HG02588 (cell line): Measurements from ENCODE around the gene ASZ1.

Source experiments
- ATAC-seq: cut with Tn5 transposase; IDR thresholded peaks from one replicate; pipeline ENCODE4 v1.9.1; 2021; ENCODE audit warnings: mild to moderate bottlenecking, moderate library complexity; ENCODE audit not compliant: unreplicated experiment

The ASZ1 gene

DNA sequence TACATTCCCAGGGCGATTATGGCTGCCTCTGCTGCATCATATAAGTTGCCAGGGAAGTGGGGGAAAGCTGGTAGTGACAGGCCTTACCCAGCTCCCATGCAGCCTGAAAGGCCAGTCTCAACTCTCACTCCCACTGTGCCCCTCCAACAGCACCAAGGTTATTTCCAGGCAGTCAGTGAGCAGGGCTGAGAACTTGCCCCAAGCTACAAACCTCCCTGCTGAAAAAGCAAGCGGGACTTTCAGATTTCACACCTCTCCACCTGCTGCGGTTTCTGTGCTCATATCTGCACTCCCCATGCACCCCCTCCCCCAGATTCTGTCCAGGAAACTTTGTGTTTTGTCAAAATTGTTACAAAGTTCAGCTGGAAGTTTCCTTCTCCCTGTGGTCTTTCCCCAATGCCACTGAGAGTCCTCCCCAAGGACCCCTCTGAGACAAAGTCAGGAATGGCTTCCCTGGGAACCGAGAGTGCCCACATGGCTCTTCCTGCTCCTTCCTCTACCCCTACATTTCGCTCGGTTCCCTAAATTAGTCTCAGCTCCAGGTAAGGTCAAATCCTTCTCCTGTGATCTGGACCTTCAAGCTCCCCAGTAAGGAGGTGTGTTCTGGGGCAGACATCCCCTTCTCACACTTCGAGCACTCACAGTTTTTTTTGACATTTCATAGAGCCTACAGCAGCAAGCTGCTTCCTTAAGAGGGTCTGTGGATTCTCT is 79.2 kb downstream of the ASZ1 start:
- peak; percentile 91 for ATAC-seq

DNA sequence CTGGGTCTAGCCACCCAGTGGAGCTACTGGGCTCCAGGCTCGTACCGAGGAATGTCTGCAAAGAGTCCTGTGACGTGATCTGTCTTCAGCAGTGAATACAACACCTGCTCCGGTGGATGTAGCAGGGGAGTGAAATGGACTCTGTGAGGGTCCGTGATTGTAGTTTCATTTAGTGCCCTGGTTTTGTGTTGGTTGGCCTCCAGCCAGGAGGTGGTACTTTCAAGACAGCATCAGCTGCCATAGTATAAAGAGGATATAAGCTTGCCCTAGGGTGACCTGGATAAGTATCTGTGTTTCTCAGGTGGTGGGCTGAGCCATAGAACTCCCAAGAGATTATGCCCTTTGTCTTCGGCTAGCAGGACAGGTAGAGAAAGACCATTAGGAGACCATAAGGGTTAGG is 79.8 kb downstream of the ASZ1 start:
- ATAC-seq = no peak

DNA sequence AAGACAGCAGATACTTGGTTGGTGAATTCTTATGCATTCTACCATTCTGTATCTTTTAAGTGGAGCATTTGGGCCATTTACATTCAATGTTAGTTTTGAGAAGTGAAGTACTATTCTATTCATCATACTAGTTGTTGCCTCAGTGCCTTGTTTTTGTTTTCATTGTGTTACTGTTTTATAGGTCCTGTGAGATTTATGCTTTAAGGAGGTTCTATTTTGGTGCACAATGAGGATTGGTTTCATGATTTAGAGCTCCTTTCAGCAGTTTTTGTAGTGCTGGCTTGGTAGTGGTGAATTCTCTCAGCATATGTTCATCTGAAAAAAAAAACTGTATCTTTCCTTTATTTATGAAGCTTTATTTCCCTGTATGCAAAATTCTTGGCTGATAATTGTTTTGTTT is 81.1 kb downstream of the ASZ1 start:
- no peak for ATAC-seq

DNA sequence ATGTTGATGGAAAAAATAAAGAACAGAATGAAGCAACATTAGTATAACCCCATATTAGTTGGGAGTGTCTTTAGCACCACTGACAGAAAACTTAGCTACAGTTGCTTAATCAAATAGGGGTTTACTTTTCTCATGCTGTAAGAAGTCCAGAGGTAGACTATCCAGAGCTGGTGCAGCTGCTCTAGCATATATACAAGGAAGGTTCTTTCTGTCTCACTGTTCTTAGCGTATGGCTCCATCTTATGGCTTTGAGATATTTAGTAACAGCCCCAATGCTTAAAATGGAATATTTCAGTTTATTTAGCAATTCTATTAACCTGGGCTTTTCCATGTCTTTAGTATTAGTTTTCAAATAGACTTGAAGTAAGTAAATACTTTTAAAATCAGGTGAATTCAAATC is 89.3 kb downstream of the ASZ1 start:
- no peak for ATAC-seq

DNA sequence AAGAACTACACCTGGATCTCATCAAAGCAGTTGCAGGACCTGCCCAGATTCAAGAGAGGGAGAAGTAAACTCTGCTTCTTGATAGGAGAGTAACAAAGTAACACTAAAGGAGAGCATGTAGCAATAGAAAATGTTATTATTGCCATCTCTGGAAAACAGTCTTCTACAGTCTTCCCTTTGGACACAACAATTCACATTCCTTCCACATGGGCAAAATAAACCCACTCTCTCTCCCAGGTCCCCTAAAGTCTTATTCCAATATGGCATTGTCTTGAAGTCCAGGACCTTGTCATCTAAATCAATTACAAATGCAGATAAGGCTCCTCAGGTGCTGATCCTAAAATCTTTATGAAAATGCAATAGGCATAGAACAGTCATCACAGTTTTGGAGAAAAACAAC is 94.1 kb downstream of the ASZ1 start:
- ATAC-seq = no peak

DNA sequence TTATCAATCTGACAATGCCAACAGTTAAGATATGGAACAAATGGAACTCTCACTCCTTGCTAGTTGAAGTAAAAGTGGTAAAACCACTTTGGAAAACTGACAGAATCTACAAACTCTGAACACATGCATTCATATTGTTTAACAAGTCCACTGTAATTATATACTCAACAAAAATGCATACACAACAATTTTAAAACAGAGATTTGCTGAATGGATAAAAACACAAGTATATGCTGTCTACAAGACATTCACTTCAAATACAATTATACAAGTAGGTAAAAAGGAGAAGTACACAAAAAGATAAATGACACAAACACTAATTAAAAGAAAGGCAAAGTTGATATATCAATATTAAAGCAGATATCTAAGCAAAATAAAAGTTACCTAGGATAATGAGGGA is 95.3 kb downstream of the ASZ1 start:
- no peak for ATAC-seq

DNA sequence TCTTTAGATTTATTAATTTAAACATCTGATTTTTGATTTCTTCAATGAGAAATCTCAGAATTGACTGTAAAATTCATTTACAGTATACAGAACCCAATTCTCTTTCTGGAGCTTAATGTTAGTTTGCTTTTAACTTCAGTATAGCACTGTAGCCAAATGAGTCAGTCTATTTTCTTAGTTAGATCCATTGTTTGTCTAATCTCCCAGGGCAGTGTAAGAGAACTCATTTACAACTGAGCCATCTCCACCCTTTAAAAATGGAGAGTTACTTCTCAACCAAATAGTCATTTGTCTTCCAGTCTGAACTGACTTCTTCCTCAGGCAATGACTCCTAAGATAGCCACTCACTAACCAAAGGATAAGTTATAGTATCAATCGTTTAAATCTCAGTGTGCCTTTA is 101.5 kb downstream of the ASZ1 start:
- no peak for ATAC-seq

DNA sequence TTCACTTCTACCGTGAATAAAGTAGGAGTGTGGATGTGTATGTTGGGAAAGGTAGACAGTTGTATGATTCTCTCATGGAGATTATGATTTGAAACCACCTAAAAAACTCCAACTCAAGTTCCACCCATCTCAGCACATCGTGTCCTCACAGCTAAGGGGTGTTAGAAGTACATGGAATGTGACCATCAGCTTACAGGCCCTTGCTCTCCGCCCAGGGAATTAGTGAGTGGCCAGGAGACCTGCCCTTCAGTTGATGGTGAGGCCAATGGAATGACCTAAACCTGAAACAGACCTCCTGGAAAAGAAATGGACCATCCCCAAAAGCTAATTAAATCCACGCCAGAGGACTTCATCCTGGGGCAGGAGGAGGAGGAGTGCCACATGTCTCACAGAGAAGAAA is 102.3 kb downstream of the ASZ1 start:
- ATAC-seq = no peak

DNA sequence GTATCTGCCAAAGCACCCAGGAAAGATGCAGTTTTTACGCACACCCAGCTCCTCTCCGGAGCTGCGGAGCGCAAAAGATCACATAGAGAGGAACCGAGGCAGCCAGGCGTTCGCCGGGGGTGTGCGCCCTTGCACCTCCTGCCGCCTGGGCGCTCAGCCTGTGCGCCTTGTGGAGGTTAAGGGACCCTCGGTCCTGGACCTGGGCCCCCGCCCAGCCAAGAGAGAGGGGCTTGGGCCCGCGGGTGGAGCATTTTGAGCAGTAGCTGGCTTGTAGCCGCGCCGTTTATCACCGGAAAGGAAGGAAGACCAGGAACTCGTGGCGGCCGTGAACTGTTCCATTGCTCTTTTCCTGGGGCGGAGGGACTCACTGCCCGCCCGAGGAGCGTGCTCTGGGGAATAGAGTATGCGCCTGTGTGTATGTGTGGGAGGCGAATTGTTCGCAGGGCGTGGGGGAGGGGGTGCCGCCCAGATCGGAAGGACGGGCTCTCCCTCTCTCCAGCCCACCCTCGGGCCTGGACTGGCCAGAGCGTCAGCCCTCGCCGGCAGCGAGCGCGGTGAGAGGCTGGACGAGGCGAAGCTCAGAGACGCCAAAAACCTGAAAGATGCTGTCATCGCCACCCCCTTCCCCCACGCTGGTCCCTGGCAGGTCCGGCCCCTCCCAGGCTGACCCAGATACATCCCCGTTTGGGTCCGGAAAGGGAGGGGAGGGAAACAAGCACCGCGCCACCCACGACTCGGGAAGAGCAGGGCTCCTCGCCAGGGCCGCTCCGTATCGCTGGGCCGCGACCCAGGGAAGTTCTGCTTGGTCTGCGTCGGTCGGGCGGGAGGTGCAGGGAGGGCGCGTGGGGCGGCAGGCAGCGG is 103.2 kb downstream of the ASZ1 start:
- no peak for ATAC-seq

DNA sequence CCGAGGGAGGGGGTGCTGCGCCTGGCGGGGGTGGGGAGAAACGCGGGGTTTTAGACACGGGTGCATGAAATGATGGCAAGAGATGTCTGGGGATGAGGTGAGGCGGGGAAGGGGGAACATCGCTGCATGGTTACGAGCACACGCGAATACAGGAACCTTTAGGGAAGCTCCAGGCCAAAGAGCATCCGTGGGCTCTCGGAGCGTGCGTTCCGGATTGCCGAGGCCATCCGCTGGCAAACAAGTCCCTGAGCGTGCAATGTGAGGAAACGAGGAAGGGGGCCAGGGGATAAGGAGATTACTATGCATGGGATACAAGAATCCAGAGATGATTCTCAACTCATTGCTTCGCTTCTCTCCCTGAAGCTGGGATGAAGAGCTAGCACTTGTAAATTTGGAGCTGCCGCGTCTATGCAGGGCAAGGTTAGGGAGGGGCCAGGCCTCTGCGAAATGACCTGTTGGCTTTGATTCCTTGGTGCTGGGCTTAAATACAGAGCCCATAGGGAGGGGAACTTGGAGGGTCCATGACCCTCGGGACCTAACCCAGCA is 103.9 kb downstream of the ASZ1 start:
- no peak for ATAC-seq

DNA sequence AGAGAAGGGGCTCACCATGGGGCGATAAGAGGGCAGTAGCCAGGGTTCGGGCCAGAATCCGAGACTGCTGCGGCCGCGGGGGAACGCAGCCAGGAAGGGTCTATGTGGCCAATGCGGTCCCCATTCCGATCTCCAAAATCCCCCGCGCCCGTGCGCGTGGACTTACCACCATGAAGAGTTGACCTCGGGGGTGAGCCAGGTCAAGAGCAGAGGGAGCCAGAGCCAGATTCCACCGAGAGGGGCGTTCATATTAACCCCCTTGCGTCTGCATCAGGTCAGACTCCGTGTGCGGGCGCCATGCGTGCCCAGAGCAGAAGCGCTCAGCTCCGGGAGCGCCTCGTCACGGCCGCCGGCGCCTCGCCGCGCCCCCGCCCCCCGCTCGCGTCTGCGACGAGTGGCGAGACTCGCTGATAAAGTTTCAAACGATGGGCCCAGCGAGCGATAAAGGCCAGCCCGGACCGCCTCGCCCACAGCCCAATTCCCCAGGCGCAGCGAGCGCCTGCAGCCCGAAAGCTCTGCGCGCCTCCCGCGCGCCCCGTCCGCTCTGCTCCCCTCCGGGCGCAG is 104.5 kb downstream of the ASZ1 start, which contains the start of gene WNT2:
Gene WNT2 (minus strand): TSS at position 318 of the 564 bp plus-strand sequence. CDS start 69 bp downstream, at position 249.
- ATAC-seq = no peak

DNA sequence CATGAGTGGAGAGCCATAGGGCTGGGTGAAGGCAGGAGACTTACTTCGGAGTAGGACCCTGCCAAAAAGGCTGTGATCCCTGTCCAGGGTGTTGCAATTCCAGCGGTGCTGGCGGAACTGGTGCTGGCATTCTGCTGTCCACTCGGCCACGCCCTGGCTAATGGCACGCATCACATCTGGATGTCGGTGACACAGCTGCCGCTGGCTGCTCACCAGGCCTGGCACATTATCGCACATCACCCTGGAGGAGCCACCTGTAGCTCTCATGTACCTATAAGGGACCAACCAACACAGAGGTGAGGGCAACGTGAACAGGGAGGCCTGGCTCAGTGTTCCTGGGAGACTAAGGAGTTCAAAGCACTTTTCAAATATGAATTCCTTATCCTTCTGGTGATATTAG is 106.8 kb downstream of the ASZ1 start:
- ATAC-seq = no peak

DNA sequence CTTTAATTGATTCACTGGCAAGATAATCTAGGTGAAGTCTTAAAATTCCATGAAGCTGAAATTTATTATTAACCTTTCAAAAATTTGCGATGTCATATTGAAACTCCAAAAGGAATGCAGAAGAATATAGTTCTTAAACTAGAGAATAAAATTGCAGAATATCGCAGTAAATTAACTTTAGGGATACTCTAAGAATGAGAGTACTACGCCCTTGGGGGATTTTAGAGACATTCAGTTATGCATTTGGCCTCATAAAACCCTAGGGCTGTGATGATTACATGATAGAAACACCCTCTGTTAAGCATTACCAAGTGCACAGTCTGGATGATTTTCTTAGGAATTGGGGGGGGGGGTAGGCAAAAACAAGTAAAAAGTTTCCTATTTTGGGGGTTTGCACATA is 108.1 kb downstream of the ASZ1 start:
- no peak for ATAC-seq

DNA sequence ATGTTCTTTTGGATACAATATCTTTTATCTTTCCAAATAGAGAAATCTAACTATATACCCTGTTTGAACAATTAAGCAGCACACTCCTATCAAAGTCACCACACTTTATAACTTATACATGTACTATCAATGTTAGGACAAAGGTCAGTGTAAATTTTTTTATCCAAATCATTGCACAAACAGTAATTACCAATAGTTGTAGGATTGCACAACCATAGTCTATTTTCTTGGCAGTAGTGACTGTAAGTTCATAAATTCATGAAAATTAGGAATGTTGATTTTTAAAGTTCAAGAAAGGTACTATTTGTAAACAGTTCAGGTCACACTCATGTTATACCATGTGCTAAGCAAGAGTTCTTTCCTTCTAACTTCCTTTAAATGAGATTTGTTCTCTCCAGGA is 113.7 kb downstream of the ASZ1 start:
- no peak for ATAC-seq
